ENCODE data around the gene WNT11.

- no peak for TF ChIP-seq CTCF (conservative IDR thresholded peaks at IDR 0.05; ENCODE audit: low read depth, low read length)
- no peak for TF ChIP-seq EZH2 (IDR thresholded peaks at IDR 0.05; ENCODE audit: low read length, unreplicated experiment)
These were observed 18.9 kb upstream of the WNT11 start for GRCh38 chr11:76225122-76225611.
